ENCODE data around the gene HEXIM2. TPM values are rescaled to one million over a fixed set of nuclear protein-coding genes. Genes with fewer than 3 reads are reported as not detected.

HEXIM2 gene, protein sequence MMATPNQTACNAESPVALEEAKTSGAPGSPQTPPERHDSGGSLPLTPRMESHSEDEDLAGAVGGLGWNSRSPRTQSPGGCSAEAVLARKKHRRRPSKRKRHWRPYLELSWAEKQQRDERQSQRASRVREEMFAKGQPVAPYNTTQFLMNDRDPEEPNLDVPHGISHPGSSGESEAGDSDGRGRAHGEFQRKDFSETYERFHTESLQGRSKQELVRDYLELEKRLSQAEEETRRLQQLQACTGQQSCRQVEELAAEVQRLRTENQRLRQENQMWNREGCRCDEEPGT
- 5.7 and 6.6 TPM in 2 replicates for total RNA-seq

GRCh38 chr17:45161288-45162024 is at the start of gene HEXIM2:
HEXIM2 (plus strand) TSS chr17:45161875; CDS start chr17:45162794, 919 bp downstream.

DNA sequence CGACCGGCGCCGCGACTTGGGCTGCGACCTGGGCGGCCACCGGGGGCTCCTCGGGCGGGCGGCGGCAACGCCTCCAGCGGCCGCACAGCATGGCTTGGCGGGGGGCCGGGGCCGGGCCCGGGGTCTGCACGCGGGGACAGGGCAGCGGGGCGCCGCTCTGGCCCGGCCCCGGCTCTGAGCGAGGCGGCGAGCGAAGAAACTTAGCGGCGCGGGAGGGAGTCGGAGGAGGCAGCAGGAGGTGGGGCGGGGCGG is 29.4 kb upstream of the HEXIM2 start, which contains the start of gene PLCD3:
PLCD3 (minus strand) TSS at position 196 of the 252 bp plus-strand sequence; CDS start at position 91, 105 bp downstream.

DNA sequence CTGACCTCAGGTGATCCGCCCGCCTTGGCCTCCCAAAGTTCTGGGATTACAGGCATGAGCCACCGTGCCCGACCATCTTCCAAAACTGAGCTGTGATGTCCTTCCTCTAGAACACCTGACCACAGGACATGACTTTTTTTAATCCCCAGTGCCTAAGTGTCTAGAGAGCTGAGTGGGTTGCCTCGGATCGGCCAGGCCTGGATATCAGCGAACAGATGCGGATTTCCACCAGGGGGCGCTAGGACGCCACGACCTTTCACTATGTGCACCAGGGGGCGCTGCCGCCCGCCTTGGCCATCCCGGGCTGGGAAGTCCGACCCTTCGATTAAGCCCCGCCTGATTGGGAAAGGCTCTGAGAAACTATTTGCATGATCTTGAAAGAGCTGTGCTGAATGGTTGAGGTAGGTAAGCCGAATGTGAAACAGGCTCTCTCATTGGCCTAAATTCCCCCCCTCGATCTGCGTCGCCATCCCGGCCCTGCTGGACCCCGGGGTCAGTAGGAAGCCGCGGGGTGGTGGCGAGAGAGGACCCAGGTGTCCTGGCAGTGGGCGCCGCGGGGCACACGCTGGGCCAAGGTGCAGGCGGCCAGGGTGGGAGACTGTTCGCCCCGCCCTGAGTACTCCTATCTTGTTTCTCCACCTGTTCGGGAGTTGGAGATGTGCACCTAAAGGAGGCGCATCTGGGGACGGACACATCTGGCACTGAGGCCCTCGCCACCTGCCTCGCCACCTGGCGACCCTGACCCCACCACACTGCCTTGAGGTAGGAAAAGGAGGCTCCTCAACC is 26.3 kb upstream of the HEXIM2 start, which contains the start of gene ACBD4:
ACBD4 (plus strand) TSS at position 496 of the 786 bp plus-strand sequence. CDS start 458 bp downstream, outside the sequence.

GRCh38 chr17:45148183-45149036 is 13.3 kb upstream of the HEXIM2 start, which contains the start of gene HEXIM1:
HEXIM1 (plus strand) TSS chr17:45148475; CDS start chr17:45149191, 716 bp downstream.

Other genes with a start within 250 kb of the HEXIM2 start
- gene GFAP, start 246.4 kb upstream of the HEXIM2 start, total RNA-seq = 0.29 and 0.53 TPM in 2 replicates
- 11.2 and 12.4 TPM in 2 replicates for gene KIF18B, start 214.1 kb upstream of the HEXIM2 start, total RNA-seq
- 3.2 and 9.0 TPM in 2 replicates for gene C1QL1, start 193.6 kb upstream of the HEXIM2 start, total RNA-seq
- gene DCAKD, start 110.2 kb upstream of the HEXIM2 start, total RNA-seq = 62.4 and 64.0 TPM in 2 replicates
- 113 and 146 TPM in 2 replicates for gene NMT1, start 100.6 kb upstream of the HEXIM2 start, total RNA-seq
- 38.6 and 42.9 TPM in 2 replicates for gene PLCD3, start 29.4 kb upstream of the HEXIM2 start, total RNA-seq
- gene ACBD4, start 26.2 kb upstream of the HEXIM2 start, total RNA-seq = 4.0 and 9.9 TPM in 2 replicates
- 15.6 and 19.3 TPM in 2 replicates for gene HEXIM1, start 13.4 kb upstream of the HEXIM2 start, total RNA-seq
- gene FMNL1, start 60.0 kb downstream of the HEXIM2 start, total RNA-seq = 2.0 and 9.0 TPM in 2 replicates
- gene SPATA32, start 100.2 kb downstream of the HEXIM2 start, total RNA-seq = not detected in 2 replicates
- 8.7 and 11.2 TPM in 2 replicates for gene MAP3K14, start 155.1 kb downstream of the HEXIM2 start, total RNA-seq

Measured in myometrial cell (primary cell).